Activated CD8-positive, alpha-beta memory T cell treated with anti-CD3 and anti-CD28 coated beads, Interleukin-2, amount 50 U/mL, for 1 hour (primary cell): Measurements from ENCODE around the gene SLC22A31.
A peak's percentile ranks its signal among the peaks of the same experiment; 100 is the strongest.
"Not testable (repeated sequence)": the region's sequence is repeated elsewhere in the genome, so short reads cannot be mapped to it uniquely, and the experiment has no call there.

Experiments
- DNase-seq: peaks from one replicate; pipeline ENCODE4 v3.0.0-alpha.2; 2020; ENCODE audit errors: extremely low read depth

SLC22A31 gene

GRCh38 chr16:89178453-89179147 is 21.7 kb downstream of the SLC22A31 start:
- no peak for DNase-seq

DNA sequence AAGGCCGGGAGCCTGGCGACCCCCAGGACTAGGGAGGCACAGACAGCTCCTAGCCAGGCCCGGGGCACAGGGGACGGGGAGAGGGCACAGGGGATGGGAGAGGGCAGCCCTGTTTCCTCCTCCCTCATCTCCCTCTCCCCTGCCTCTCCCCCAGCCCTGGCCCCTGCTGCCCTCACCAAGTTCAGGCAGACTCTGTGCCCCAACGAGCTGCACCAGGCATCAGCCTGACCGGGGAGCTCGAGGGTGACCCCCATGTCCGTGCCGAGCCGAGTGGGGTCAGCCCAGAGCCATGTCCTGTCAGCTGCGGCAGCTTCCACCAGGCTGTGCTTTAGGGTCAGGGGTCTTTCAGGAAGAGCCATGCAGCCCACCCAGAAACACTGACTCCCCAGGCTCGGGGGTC is 22.8 kb downstream of the SLC22A31 start:
- no peak for DNase-seq

GRCh38 chr16:89176717-89177116 is 23.6 kb downstream of the SLC22A31 start:
- DNase-seq, result no peak

DNA sequence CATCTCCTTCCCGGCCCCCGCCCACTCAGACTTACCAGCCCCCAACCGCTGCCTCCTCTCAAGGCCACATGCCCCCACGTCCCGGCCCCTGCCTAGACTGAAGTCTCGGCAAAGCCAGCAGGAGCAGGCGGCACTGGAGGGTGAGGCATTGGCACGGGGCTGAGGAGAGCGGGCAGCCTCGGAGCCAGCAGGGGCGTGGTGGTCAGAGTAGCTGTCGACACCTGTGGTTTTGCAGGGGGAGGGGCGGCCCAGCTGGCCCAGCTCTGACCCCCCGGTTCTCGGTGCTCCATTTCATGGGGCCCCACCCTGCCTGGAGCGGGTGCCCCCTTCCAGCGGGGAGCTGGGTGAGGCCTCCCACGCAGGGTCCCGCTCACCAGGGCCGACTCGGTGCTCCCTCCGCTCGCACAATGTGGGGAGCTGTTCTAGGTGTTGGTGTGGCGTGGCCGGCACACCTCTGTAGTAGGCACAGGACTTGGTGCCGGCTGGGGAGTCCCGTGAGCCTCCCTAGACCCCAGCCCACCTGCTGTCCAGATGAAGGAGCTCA is 24.1 kb downstream of the SLC22A31 start:
- DNase-seq, result no peak

GRCh38 chr16:89175280-89176146 is 24.8 kb downstream of the SLC22A31 start:
- no peak for DNase-seq

- no peak for DNase-seq
Observed at GRCh38 chr16:89174877-89175276, 25.5 kb downstream of the SLC22A31 start.

- no peak for DNase-seq
Observed at GRCh38 chr16:89174055-89174827, 26.1 kb downstream of the SLC22A31 start.

DNA sequence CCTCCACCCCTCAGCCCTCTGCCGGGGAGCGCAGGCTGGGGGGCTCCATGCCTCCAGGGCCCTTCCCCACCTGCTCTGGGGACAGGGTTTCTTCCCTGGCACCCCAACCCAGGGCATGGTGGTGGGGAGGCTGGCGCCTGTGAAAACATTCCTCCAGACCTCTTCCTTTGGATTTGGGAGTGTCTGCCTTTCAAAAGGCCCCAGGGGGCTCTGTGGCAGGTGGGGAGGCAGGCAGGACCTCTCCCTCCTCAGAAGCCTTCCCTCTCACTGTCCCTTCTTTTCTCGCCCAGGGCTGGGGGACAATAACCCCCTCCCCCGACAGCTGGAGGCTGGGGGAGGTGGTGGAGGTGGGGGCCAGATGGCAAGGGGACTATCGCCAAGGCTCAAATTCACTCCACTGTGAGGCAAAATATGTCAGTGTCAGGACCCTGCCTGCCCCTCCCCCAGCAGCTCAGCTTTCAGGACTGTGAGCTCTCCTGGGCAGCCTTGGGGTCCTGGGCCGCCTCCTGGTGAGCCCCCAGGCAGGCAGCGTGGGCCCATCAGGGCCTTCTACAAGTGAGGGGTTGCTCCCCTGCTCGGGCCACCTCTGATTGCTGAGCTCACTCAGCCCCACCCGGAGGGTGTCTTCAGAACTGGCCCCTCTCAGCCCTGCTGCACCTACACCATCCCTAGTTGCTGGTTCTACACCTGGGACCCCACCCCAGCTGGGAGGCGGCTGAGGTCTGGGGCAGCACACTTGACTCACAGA is 27.0 kb downstream of the SLC22A31 start:
- DNase-seq, result no peak

- no peak for DNase-seq
Observed at GRCh38 chr16:89172528-89173173, 27.7 kb downstream of the SLC22A31 start.

GRCh38 chr16:89172171-89172527 is 28.2 kb downstream of the SLC22A31 start:
- no peak for DNase-seq

DNA sequence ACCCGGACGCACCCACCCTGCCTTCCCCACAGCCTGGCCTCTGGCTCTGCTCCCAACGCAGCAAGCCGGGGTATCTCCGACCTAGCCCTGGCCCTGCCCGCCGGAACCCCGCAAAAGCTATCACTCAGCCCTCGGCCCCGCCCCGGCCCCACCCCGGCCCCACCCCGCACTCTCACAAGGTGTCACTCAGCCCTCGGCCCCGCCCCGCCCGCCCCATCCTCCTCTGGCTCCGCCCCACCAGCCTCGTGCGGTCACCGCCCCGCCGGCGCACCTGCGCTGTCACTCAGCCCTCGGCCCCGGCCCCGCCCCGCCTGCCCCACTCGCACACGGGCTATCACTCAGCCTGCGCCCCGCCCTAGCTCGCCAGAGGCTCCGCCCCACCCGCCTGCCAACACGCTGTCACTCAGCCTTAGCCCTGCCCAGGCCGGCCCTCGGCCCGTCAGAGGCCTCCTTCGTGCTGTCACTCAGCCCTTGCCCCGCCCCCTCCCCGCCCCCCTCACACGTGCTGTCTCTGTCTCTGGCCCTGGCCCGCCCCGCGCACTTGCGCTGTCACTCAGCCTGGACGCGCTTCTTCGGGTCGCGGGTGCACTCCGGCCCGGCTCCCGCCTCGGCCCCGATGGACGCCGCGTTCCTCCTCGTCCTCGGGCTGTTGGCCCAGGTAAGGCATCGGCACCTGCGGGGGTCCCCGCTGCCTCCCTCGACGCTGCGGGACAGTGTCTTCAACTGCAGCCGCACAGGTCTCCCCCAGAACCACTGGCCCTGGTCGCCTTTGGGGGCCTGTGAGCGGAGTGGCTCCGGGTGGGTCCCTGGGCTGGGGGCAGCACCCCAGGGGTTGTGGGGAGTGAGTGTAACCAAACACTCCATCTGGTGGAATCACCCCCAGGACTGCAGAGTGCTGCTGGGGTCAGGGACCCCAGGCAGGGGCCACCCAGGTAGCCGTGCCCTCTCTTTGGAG is 28.8 kb downstream of the SLC22A31 start, which contains the start of gene CDH15:
Gene CDH15 (plus strand): TSS at position 533 of the 955 bp plus-strand sequence. CDS start 84 bp downstream, at position 617.
- DNase-seq, result peak; percentile 84

GRCh38 chr16:89170346-89171215 is 29.8 kb downstream of the SLC22A31 start:
- no peak for DNase-seq

DNA sequence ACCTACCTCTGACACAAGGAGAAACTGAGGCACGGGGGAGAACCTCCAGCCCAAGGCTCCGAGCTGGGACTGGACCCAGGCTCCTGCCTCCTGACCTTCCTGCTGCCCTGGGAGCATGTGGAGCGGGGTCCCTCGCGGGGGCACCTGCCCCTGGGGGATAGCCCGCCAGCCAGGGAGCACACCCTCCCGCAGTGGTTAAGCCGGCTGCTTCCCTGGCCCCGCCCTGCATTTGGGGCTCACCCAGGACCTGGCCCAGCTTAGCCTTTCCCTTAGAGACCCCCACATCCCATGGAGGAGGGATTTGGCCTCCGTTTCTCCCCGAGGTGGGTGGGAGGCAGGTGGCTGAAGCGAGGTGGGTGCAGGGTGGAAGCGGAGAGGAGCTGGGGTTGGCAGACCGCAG is 30.6 kb downstream of the SLC22A31 start:
- no peak for DNase-seq

DNA sequence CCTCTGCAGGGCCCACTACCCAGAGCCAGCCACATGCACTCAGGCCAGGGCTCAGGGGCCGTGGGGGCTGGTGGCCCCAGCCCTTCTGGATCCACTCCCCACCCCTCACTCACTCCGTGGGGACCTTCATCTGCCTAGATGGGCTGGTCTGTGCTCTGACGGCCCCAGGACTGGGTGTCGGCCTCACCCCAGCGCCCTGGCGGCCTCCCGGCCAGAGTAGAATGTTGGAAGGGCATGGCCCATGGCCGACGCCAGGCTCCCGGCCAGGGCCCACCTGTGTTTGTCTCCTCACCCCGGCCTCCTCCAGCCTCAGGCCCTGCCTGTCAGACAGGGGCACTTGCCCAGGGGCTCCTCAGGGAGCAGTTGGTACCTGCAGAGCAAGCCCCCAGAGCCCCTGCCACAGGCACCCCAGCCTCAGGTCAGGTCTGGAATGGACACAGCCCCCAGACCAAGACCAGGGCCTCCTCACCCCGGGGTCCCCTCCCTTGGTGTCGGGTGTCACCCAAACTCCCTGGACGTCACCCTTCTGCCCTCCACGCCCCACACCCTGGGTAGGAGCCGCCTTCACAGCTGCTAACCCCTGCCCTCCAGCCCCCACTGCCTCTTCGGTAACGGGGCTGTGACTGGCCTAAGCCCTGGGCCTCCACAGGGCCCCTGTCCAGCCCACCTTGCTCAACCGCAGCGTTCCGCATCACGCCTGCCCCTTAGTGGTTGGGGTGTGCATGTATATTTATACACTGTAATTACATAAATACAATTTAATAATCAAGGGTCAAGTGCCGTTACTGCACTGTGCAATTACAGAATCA is 31.8 kb downstream of the SLC22A31 start:
- DNase-seq, result no peak

GRCh38 chr16:89167425-89167941 is 32.9 kb downstream of the SLC22A31 start:
- peak; percentile 43 for DNase-seq

GRCh38 chr16:89166696-89167424 is 33.5 kb downstream of the SLC22A31 start:
- no peak for DNase-seq

DNA sequence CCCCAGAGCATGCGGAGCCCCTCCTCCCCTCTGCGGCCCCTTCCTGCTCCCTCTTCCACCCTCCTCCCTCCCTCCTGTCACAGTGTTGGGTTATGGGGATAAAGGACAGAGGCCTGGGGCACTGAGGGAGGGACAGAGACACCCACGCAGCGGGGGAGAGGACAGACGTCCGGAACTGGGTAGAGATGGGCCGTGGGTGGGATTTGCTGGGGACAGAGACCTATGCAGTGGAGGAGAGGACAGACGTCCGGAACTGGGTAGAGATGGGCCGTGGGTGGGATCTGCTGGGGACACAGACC is 34.7 kb downstream of the SLC22A31 start:
- DNase-seq, result not testable (repeated sequence)
